Heart left ventricle (tissue), 13 donors: ENCODE data around the gene RXRA.

Experiments used
- CTCF ChIP-seq, 12 donors: fragments of 200-600 bp; sonication (generic) in 4 of 12; IDR thresholded peaks; one replicate each; pipeline versions ENCODE4 v1.5.0 to v1.8.0; 2018 to 2022; ENCODE audit warnings: antibody characterized with exemption in 12 of 12, mild to moderate bottlenecking in 5 of 12
- POLR2A ChIP-seq, 2 donors: fragments of 450-650 bp; IDR thresholded peaks; one replicate each; pipeline ENCODE4 v1.6.1; 2017; ENCODE audit warnings: antibody characterized with exemption in 2 of 2, mild to moderate bottlenecking in 2 of 2, moderate library complexity in 2 of 2
- donor health status: ischemic (EF 13 %, LVEDD 7.1; RV severe dilation, severe dysfunction).
- donor health status: DM: no; HTN: yes; CAD: no.
- donor health status: DM: no; HTN: no; CAD: no.
- donor health status: ischemic (EF 25% LVEDD 6.9; RV normal size, moderate dysfunction).
- donor health status: ischemic (EF 25% LVEDD 5.7; RV mildly dilated, moderate dysfunction).
- donor health status: ischemic (EF 35%, LVEDD 5.7; RV mildly dilated, moderate dysfunction).
- donor health status: nonischemic (EF 11% LVEDD 7.7; RV severe dilation, severe dysfunction).
- donor health status: DM: yes; HTN: yes; CAD: no.
- donor health status: PGD.
- donor health status: ischemic (EF 29% LVEDD 5.4; RV normal size, mild dysfunction).
- donor health status: nonischemic (EF 23%, LVEDD 6.1; RV moderate dilation, normal function).

- TF ChIP-seq CTCF (IDR thresholded peaks at IDR 0.05), result no peak
- TF ChIP-seq POLR2A (IDR thresholded peaks at IDR 0.05), result no peak
These were observed 12.8 kb upstream of the RXRA start for GRCh38 chr9:134313470-134313869.
